Activated T-helper 1 cell treated with anti-CD3 and anti-CD28 coated beads, Interleukin-12 subunit alpha, Interleukin-12 subunit beta, Interleukin-2, Interleukin-4 antibody, amounts not matched to agents 30 ng/mL and 10 ng/mL and 1 ng/mL, durations not matched to agents 14 hours and 24 hours and 36 hours (primary cell): ENCODE measurements around the gene CLDN1. TPM values are rescaled to one million over a fixed set of nuclear protein-coding genes. Genes with fewer than 3 reads are reported as not detected.

Source experiments
- DNase-seq: peaks from one replicate; pipeline ENCODE4 v3.0.0; 2021; ENCODE audit warnings: low spot score
- H3K27ac Mint-ChIP-seq: one replicate; pipeline ENCODE4 v1.8.0; 2021; ENCODE audit warnings: mild to moderate bottlenecking, mixed read lengths
- H3K27me3 Mint-ChIP-seq: one replicate; pipeline ENCODE4 v1.8.0; 2022; ENCODE audit warnings: mild to moderate bottlenecking, moderate library complexity, mixed read lengths; ENCODE audit not compliant: insufficient read depth
- H3K36me3 Mint-ChIP-seq: one replicate; pipeline ENCODE4 v1.8.0; 2021; ENCODE audit warnings: low read depth, mixed read lengths
- H3K4me1 Mint-ChIP-seq: one replicate; pipeline ENCODE4 v1.8.0; 2021; ENCODE audit warnings: low read depth, mixed read lengths
- H3K4me3 Mint-ChIP-seq: one replicate; pipeline ENCODE4 v1.8.0; 2021; ENCODE audit warnings: mild to moderate bottlenecking, moderate library complexity, mixed read lengths
- H3K9me3 Mint-ChIP-seq: one replicate; pipeline ENCODE4 v1.8.0; 2021; ENCODE audit warnings: mixed read lengths
- intact Hi-C: fragments of 100-400 bp; cut with micrococcal nuclease; formaldehyde crosslinking; loops from one replicate; pipeline ENCODE4 v1.15.1; 2024
- total RNA-seq: library from RNA; stranded (reverse); gene quantifications from 2 replicates; pipeline ENCODE4 v1.2.3, GENCODE V29; 2022

The CLDN1 gene
- total RNA-seq, 1 donor from 2014 or later = 0.34 TPM

- intact Hi-C loops = no loop called here
- Mint-ChIP-seq H3K4me3 (no peak overlapping the region), H3K4me1 (peaks cover 24% of the 10 kb centered on the region), H3K27me3 (no peaks in the 10 kb centered on the region), H3K27ac (no peak overlapping the region), H3K9me3 (no peaks in the 10 kb centered on the region), H3K36me3 (no peaks in the 10 kb centered on the region)
- DNase-seq = no peak
Observed at GRCh38 chr3:190305406-190305805, 16.8 kb downstream of the CLDN1 start.

- intact Hi-C loops = no loop called here
- no peak for DNase-seq
- Mint-ChIP-seq H3K27ac (no peak overlapping the region), H3K4me1 (peaks cover 24% of the 10 kb centered on the region), H3K36me3 (no peaks in the 10 kb centered on the region), H3K9me3 (no peaks in the 10 kb centered on the region), H3K27me3 (no peaks in the 10 kb centered on the region), H3K4me3 (no peak overlapping the region)
Observed at GRCh38 chr3:190303884-190304283, 18.4 kb downstream of the CLDN1 start.

- Mint-ChIP-seq H3K27ac (no peak overlapping the region), H3K36me3 (no peaks in the 10 kb centered on the region), H3K4me3 (no peak overlapping the region), H3K4me1 (peaks cover 23% of the 10 kb centered on the region), H3K9me3 (no peaks in the 10 kb centered on the region), H3K27me3 (no peaks in the 10 kb centered on the region)
- no peak for DNase-seq
- intact Hi-C loops = no loop called here
Observed at GRCh38 chr3:190302212-190302867, 19.9 kb downstream of the CLDN1 start.

- H3K9me3 Mint-ChIP-seq = no peaks in the 10 kb centered on the region
- H3K4me1 Mint-ChIP-seq = peaks cover 15% of the 10 kb centered on the region
- no peaks in the 10 kb centered on the region for H3K36me3 Mint-ChIP-seq
- no peak overlapping the region for H3K27ac Mint-ChIP-seq
- intact Hi-C loops = no loop called here
- H3K27me3 Mint-ChIP-seq = no peaks in the 10 kb centered on the region
- DNase-seq = no peak
- H3K4me3 Mint-ChIP-seq = no peak overlapping the region
Observed at GRCh38 chr3:190301591-190301990, 20.7 kb downstream of the CLDN1 start.

- DNase-seq = no peak
- intact Hi-C loops = no loop called here
- Mint-ChIP-seq H3K27me3 (no peaks in the 10 kb centered on the region), H3K27ac (no peak overlapping the region), H3K9me3 (no peaks in the 10 kb centered on the region), H3K4me3 (no peak overlapping the region), H3K36me3 (no peaks in the 10 kb centered on the region), H3K4me1 (peaks cover 8% of the 10 kb centered on the region)
Observed at GRCh38 chr3:190299969-190300368, 22.3 kb downstream of the CLDN1 start.

- H3K27ac Mint-ChIP-seq = no peak overlapping the region
- no peaks in the 10 kb centered on the region for H3K36me3 Mint-ChIP-seq
- intact Hi-C loops = no loop called here
- no peaks in the 10 kb centered on the region for H3K27me3 Mint-ChIP-seq
- H3K4me1 Mint-ChIP-seq = no peaks in the 10 kb centered on the region
- H3K9me3 Mint-ChIP-seq = peaks cover 25% of the 10 kb centered on the region
- no peak overlapping the region for H3K4me3 Mint-ChIP-seq
- no peak for DNase-seq
Observed at GRCh38 chr3:190294030-190294429, 28.2 kb downstream of the CLDN1 start.

GRCh38 chr3:190293621-190294020, 28.6 kb downstream of the CLDN1 start:
- Mint-ChIP-seq H3K36me3 (no peaks in the 10 kb centered on the region), H3K4me1 (no peaks in the 10 kb centered on the region), H3K27me3 (no peaks in the 10 kb centered on the region), H3K4me3 (no peak overlapping the region), H3K9me3 (peaks cover 25% of the 10 kb centered on the region), H3K27ac (no peak overlapping the region)
- intact Hi-C loops = no loop called here
- no peak for DNase-seq

GRCh38 chr3:190291994-190292584, 30.2 kb downstream of the CLDN1 start:
- no peaks in the 10 kb centered on the region for H3K36me3 Mint-ChIP-seq
- no peak overlapping the region for H3K27ac Mint-ChIP-seq
- intact Hi-C loops = no loop called here
- peaks cover 25% of the 10 kb centered on the region for H3K9me3 Mint-ChIP-seq
- H3K4me3 Mint-ChIP-seq = no peak overlapping the region
- no peaks in the 10 kb centered on the region for H3K4me1 Mint-ChIP-seq
- no peak for DNase-seq
- no peaks in the 10 kb centered on the region for H3K27me3 Mint-ChIP-seq

GRCh38 chr3:190289989-190290388, 32.3 kb downstream of the CLDN1 start:
- DNase-seq = no peak
- H3K36me3 Mint-ChIP-seq = no peaks in the 10 kb centered on the region
- H3K27me3 Mint-ChIP-seq = no peaks in the 10 kb centered on the region
- H3K4me1 Mint-ChIP-seq = no peaks in the 10 kb centered on the region
- intact Hi-C loops = no loop called here
- H3K27ac Mint-ChIP-seq = no peak overlapping the region
- peaks cover 35% of the 10 kb centered on the region for H3K9me3 Mint-ChIP-seq
- H3K4me3 Mint-ChIP-seq = no peak overlapping the region

GRCh38 chr3:190288836-190289235, 33.4 kb downstream of the CLDN1 start:
- intact Hi-C loops = no loop called here
- H3K4me1 Mint-ChIP-seq = no peaks in the 10 kb centered on the region
- H3K9me3 Mint-ChIP-seq = peaks cover 38% of the 10 kb centered on the region

GRCh38 chr3:190286014-190286413, 36.2 kb downstream of the CLDN1 start:
- H3K36me3 Mint-ChIP-seq = no peaks in the 10 kb centered on the region
- intact Hi-C loops = no loop called here
- H3K9me3 Mint-ChIP-seq = peaks cover 24% of the 10 kb centered on the region
- H3K27ac Mint-ChIP-seq = no peak overlapping the region
- H3K27me3 Mint-ChIP-seq = no peaks in the 10 kb centered on the region
- no peak for DNase-seq
- H3K4me3 Mint-ChIP-seq = no peak overlapping the region
- no peaks in the 10 kb centered on the region for H3K4me1 Mint-ChIP-seq

More at GRCh38 chr3:190288836-190289235, 33.4 kb downstream of the CLDN1 start:
- Mint-ChIP-seq H3K36me3 (no peaks in the 10 kb centered on the region), H3K27me3 (no peaks in the 10 kb centered on the region), H3K27ac (no peak overlapping the region), H3K4me3 (no peak overlapping the region)
- DNase-seq = no peak

- DNase-seq = no peak
- intact Hi-C loops = no loop called here
- Mint-ChIP-seq H3K9me3 (peaks cover 13% of the 10 kb centered on the region), H3K4me1 (no peaks in the 10 kb centered on the region), H3K27ac (no peak overlapping the region), H3K27me3 (no peaks in the 10 kb centered on the region), H3K4me3 (no peak overlapping the region), H3K36me3 (no peaks in the 10 kb centered on the region)
Observed at GRCh38 chr3:190281308-190282051, 40.8 kb downstream of the CLDN1 start.

- intact Hi-C loops = no loop called here
- Mint-ChIP-seq H3K9me3 (peaks cover 3% of the 10 kb centered on the region), H3K27ac (no peak overlapping the region), H3K36me3 (no peaks in the 10 kb centered on the region), H3K27me3 (no peaks in the 10 kb centered on the region), H3K4me1 (no peaks in the 10 kb centered on the region), H3K4me3 (no peak overlapping the region)
- no peak for DNase-seq
Observed at GRCh38 chr3:190279690-190280089, 42.6 kb downstream of the CLDN1 start.
